Tibial artery (tissue), 4 donors: ENCODE results near the gene GALNT18.

Source experiments
- DNase-seq, 2 donors: peaks; one replicate each; pipeline ENCODE4 v3.0.0-alpha.2; 2019
- H3K27ac ChIP-seq, 2 donors: fragments of 200-600 bp; sonication (generic) in 1 of 2; 1 replicate in 1 of 2; 2 replicates in 1 of 2; pipeline ENCODE4 v1.5.1; 2018 to 2019; ENCODE audit warnings: mild to moderate bottlenecking in 1 of 2
- H3K27me3 ChIP-seq, 2 donors: fragments of 200-600 bp; sonication (generic) in 1 of 2; one replicate each; pipeline versions ENCODE4 v1.5.1 to v1.6.0; 2016 to 2019
- H3K36me3 ChIP-seq, 3 donors: fragments of 200-600 bp; sonication (generic) in 2 of 3; one replicate each; pipeline ENCODE4 v1.5.1; 2016 to 2019; ENCODE audit warnings: mild to moderate bottlenecking in 2 of 3
- H3K4me1 ChIP-seq, 4 donors: fragments of 200-600 bp; sonication (generic) in 2 of 4; 1 replicate in 3 of 4; 2 replicates in 1 of 4; pipeline ENCODE4 v1.5.1; 2016 to 2019
- H3K4me3 ChIP-seq, 2 donors: fragments of 200-600 bp; sonication (generic) in 1 of 2; 1 replicate in 1 of 2; 2 replicates in 1 of 2; pipeline ENCODE4 v1.5.1; 2018 to 2019; ENCODE audit warnings: mild to moderate bottlenecking in 2 of 2
- H3K9me3 ChIP-seq, 3 donors: fragments of 200-600 bp; sonication (generic) in 1 of 3; one replicate each; pipeline ENCODE4 v1.5.1; 2016 to 2019
- intact Hi-C: fragments of 100-400 bp; cut with DNase I; formaldehyde crosslinking; loops from one replicate; pipeline ENCODE4 v1.15.0; 2023; ENCODE audit warnings: low total_unique reads
- TF ChIP-seq, protein P1 (sequence below), 2 experiments: fragments of 200-600 bp in 1 of 2; fragments of 450-650 bp in 1 of 2; IDR thresholded peaks; one replicate each; pipeline ENCODE4 v1.5.1; 2017 to 2019; ENCODE audit warnings: antibody characterized with exemption in 2 of 2, mild to moderate bottlenecking in 1 of 2, moderate library complexity in 1 of 2

Gene GALNT18

GRCh38 chr11:11247086-11247485 is 374.7 kb downstream of the GALNT18 start:
- no peak for DNase-seq
- no peak overlapping the region for H3K27ac ChIP-seq
- peaks cover 7 to 41% (median 30%) of the 10 kb centered on the region in 4 donors for H3K4me1 ChIP-seq
- H3K4me3 ChIP-seq = no peak overlapping the region
- TF ChIP-seq, protein P1, sequence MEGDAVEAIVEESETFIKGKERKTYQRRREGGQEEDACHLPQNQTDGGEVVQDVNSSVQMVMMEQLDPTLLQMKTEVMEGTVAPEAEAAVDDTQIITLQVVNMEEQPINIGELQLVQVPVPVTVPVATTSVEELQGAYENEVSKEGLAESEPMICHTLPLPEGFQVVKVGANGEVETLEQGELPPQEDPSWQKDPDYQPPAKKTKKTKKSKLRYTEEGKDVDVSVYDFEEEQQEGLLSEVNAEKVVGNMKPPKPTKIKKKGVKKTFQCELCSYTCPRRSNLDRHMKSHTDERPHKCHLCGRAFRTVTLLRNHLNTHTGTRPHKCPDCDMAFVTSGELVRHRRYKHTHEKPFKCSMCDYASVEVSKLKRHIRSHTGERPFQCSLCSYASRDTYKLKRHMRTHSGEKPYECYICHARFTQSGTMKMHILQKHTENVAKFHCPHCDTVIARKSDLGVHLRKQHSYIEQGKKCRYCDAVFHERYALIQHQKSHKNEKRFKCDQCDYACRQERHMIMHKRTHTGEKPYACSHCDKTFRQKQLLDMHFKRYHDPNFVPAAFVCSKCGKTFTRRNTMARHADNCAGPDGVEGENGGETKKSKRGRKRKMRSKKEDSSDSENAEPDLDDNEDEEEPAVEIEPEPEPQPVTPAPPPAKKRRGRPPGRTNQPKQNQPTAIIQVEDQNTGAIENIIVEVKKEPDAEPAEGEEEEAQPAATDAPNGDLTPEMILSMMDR (IDR thresholded peaks at IDR 0.05) = no peak
- intact Hi-C loops = no loop called here
- H3K36me3 ChIP-seq = no peaks in the 10 kb centered on the region
- H3K27me3 ChIP-seq = no peaks in the 10 kb centered on the region
- no peaks in the 10 kb centered on the region for H3K9me3 ChIP-seq

DNA sequence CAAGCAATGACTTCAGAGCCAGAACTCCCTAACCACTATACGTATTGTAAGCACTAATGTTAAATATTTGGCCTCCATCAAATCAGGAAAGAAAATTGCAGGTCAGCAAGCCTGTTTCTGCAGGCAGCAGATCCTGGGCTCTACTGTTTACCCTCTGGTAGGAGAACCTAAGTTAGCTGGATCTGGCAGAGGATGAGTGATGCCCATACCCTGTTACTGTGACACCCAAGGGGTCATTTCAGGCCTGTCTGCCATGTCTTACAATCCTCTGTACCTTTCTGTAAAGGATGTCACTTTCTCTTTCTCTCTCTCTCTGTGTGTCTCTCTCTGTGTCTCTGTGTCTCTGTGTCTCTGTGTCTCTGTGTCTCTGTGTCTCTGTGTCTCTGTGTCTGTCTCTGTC is 375.6 kb downstream of the GALNT18 start:
- no peak overlapping the region for H3K4me3 ChIP-seq
- no peaks in the 10 kb centered on the region for H3K27me3 ChIP-seq
- H3K27ac ChIP-seq = no peak overlapping the region
- TF ChIP-seq, protein P1 (IDR thresholded peaks at IDR 0.05) = no peak
- intact Hi-C loops = no loop called here
- peaks cover 7 to 41% (median 30%) of the 10 kb centered on the region in 4 donors for H3K4me1 ChIP-seq
- H3K9me3 ChIP-seq = no peaks in the 10 kb centered on the region
- H3K36me3 ChIP-seq = no peaks in the 10 kb centered on the region
- DNase-seq = no peak

DNA sequence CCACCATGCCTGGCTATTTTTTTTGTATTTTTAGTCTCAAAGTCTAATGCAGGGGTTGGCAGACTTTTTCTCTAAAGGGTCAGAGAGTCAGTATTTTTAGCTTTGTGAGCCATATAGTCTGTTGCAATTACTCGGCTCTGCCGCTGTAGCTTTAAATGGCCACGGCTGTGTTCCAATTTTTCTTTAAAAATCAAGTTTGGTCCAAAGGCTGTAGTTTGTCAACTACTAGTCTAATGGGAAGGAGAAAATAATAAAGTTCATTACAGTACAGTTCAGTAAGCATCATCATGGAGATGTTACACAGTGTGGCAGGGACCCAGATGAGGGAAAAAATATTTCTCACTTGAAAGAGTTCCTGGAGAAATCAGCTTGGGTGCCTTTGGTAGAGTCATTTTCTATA is 376.4 kb downstream of the GALNT18 start:
- intact Hi-C loops = no loop called here
- no peak overlapping the region for H3K27ac ChIP-seq
- no peak for DNase-seq

GRCh38 chr11:11244470-11245080 is 377.2 kb downstream of the GALNT18 start:
- Histone ChIP-seq H3K4me1 (peaks cover 7 to 41% (median 30%) of the 10 kb centered on the region in 4 donors), H3K9me3 (no peaks in the 10 kb centered on the region), H3K36me3 (no peaks in the 10 kb centered on the region), H3K4me3 (no peak overlapping the region), H3K27ac (peak overlapping the region; percentile 66 to 69), H3K27me3 (no peaks in the 10 kb centered on the region)
- intact Hi-C loops = no loop called here
- no peak for DNase-seq
- TF ChIP-seq, protein P1 (IDR thresholded peaks at IDR 0.05) = no peak

More for the DNA sequence above, 376.4 kb downstream of the GALNT18 start:
- H3K4me3 ChIP-seq = no peak overlapping the region
- H3K4me1 ChIP-seq = peaks cover 7 to 41% (median 30%) of the 10 kb centered on the region in 4 donors
- H3K27me3 ChIP-seq = no peaks in the 10 kb centered on the region
- H3K36me3 ChIP-seq = no peaks in the 10 kb centered on the region
- H3K9me3 ChIP-seq = no peaks in the 10 kb centered on the region
- TF ChIP-seq, protein P1 (IDR thresholded peaks at IDR 0.05) = peak; percentile 16 to 48

DNA sequence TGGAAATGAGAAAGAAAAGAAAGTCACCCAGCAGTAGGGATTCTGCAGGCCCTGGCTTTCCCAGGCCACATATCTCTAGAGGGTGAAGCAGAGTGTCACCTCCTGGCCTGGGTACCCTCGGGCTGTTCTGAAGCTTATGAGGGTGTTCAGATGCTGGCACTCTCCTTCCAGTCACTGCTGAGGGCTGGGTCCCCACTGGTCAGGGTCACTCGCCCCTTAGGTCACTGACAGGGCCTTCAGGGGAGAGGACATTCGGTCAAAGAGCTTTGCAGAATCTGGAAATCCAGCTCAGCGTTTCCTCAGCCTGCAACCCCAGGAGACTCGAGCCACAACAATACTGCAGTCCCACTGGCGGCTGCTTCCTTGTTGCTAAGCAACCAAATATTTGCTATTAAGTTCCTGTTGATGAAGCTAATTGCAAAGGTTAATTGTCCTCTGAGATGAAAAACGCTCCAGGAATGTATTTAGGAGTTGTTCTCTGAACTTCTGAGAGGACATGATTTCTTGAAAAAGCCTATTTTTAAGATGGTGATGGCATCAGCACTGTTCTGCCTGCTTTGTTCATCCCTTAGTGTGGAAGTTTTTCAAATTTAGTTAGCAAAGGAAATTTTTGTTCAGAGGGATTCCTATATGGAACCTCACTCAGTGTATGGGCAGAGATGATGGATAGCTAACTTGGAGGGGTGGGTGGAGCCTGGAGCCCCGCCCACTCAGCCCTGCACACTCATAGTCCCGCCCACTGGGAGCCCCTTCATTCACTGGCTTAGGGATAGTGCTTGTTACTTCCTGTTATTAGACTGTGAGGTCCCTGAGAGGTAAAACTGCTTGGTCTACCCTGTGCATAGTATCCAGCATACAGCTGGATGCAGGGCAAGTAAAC is 378.0 kb downstream of the GALNT18 start:
- peak overlapping the region; percentile 66 to 69 for H3K27ac ChIP-seq
- DNase-seq = peak in 1 of 2 donors; percentile 35

More for the DNA sequence above, 378.0 kb downstream of the GALNT18 start:
- intact Hi-C loops = no loop called here
- H3K36me3 ChIP-seq = no peaks in the 10 kb centered on the region
- TF ChIP-seq, protein P1 (IDR thresholded peaks at IDR 0.05) = no peak
- peaks cover 7 to 41% (median 30%) of the 10 kb centered on the region in 4 donors for H3K4me1 ChIP-seq
- H3K27me3 ChIP-seq = no peaks in the 10 kb centered on the region
- H3K9me3 ChIP-seq = no peaks in the 10 kb centered on the region
- no peak overlapping the region for H3K4me3 ChIP-seq
